CD4-positive, alpha-beta T cell treated with Interleukin-4 for 4 hours (primary cell): ENCODE data around the gene PNRC1.
"Not testable (repeated sequence)": the region's sequence is repeated elsewhere in the genome, so short reads cannot be mapped to it uniquely, and the experiment has no call there.

Experiments
- DNase-seq: peaks from one replicate; pipeline ENCODE4 v3.0.0-alpha.2; 2020

The PNRC1 gene

DNA sequence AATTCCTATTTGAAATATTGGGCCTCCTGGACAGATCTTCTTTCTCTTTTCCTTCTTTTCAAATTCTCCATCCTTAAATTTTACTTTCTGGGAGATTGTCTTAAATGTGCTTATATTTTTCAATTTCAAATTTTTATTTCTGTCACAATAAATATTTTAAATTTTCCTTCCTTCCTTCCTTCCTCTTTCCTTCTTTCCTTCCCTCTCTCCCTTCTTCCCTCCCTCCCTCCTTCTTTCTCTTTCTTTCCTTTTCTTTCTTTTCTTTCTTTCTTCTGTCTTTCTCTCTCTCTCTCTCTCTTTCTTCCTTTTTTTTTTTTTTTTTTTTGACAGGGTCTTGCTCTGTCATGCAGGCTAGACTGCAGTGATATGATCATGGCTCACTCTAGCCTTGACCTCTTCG lies 16.7 kb upstream of the PNRC1 start:
- DNase-seq, result no peak

DNA sequence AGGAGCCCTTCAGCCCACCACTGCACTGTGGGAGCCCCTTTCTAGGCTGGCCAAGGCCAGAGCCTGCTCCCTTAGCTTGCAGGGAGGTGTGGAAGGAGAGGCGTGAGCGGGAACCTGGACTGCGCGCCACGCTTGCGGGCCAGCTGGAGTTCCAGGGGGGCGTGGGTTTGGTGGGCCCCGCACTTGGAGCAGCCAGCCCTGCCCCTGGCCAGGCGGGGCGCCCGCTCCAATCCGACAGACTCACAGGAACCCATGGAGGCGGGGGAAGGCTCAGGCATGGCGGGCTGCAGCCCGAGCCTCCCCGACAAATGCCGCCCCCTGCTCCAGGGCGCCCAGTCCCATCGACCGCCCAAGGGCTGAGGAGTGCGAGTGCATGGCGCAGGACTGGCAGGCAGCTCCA lies 15.6 kb upstream of the PNRC1 start:
- not testable (repeated sequence) for DNase-seq

- DNase-seq, result not testable (repeated sequence)
Measured at GRCh38 chr6:89066121-89066520, 14.4 kb upstream of the PNRC1 start.

DNA sequence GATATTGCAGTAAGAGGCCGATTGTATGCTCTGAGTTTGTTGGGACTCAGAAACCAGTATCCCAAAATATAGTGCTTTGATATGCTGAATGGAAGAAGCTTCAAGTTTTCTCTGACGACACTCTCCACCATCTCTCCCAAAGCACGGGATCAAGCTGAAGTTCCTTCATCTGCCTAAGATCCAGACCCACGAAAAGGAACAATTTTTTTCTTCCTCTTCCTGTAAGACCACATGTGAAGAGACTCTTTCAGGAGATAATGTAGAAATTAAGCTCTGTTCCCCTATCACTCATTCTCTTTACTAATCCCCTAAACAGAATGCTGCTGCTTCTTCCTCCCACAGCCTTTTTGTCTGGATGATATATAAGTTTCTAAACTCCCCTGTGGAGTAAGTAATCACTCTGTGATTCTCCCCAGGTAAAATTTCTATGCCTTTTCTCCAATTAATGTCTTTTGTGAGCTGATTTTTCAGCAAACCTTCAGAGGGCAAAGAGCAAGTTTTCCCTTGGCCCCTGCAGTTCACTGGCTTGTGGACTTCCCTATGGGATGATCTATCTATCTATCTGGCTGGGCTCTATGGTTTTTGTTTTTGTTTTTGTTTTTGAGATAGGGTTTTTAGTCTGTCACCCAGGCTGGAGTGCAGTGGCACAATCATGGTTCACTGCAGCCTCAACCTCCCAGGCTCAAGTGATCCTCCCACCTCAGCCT lies 13.5 kb upstream of the PNRC1 start:
- DNase-seq, result no peak

DNA sequence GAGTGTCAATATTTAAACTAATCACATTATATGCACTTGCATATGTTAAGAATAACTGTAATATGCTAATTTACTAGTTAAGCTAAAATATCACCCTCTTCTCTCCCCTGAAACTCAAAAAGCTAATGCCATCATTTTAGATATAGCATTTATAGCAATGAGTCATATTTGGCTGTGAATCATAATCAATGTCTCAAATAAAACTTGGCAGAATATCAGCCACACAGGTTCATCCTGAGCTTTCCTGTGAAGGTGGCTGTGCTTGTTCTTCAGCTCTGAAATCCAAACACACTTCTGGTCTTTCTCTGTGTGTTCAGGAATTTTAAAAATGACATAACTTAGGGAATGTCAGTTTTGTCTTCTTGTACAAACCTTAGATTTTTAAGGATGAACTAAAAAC lies 12.8 kb upstream of the PNRC1 start:
- DNase-seq, result no peak

DNA sequence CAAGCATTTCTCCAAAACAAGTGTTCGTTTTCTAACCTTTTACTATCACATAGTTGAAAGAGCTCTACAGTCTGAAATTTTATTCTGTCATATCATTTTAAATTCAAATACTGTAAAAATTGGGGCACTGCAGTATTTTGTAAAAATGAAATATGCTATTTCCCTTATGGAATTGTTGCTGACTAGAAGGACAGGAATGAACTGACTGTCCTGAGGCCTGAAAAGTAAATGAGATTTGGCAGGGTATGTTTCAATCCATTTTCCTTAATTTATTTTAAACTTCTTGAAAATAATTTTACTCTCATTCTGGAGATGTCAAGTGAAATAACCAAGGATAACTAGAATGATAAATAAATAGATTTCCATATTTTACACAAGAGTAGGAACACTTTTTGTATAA lies 11.9 kb upstream of the PNRC1 start:
- DNase-seq, result no peak

DNA sequence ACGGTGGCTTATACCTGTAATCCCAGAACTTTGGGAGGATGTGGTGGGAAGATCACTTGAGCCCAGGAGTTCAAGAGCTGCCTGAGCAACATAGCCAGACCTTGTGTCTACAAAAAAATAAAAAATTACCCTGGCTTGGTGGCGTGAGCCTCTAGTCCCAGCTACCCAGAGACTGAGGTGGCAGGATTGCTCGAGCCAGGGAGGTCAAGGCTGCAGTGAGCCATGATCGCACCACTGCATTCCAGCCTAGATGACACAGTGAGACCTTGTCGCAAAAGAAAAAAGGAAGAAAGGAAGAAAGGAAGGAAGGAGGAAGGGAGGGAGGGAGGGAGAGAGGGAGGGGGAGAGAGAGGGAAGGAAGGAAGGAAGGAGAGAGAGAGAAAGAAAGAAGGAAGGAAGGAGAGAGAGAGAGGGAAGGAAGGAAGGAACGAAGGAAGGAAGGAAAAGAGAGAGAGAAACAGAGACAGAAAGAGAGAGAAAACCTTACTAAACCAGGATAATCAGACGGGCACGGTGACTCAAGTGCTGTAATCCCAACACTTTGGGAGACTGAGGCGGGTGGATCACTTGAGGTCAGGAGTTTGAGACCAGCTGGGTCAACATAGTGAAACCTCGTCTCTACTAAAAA lies 10.9 kb upstream of the PNRC1 start:
- DNase-seq, result no peak

DNA sequence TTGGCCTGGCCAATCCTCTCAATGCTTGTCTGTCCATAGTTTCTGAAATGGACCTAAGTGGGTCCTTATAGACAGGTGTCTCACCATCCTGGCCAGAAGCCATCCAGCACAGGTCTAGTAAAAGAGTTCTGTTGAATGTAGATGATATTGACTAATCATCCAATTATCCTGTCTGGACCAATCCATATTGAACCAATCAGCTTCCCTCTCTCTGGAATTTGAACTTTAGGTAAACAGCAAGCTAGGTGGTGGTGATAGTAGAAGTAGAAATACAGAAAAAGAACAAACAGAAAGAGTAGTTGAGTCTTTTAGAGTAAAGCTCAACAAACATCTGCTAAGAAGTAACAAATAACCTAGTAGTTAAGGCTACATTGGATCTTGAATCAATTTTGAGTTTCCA lies 9.5 kb upstream of the PNRC1 start:
- DNase-seq, result no peak

GRCh38 chr6:89073014-89073620 lies 7.4 kb upstream of the PNRC1 start:
- DNase-seq, result no peak

GRCh38 chr6:89073840-89074239 lies 6.7 kb upstream of the PNRC1 start:
- no peak for DNase-seq

DNA sequence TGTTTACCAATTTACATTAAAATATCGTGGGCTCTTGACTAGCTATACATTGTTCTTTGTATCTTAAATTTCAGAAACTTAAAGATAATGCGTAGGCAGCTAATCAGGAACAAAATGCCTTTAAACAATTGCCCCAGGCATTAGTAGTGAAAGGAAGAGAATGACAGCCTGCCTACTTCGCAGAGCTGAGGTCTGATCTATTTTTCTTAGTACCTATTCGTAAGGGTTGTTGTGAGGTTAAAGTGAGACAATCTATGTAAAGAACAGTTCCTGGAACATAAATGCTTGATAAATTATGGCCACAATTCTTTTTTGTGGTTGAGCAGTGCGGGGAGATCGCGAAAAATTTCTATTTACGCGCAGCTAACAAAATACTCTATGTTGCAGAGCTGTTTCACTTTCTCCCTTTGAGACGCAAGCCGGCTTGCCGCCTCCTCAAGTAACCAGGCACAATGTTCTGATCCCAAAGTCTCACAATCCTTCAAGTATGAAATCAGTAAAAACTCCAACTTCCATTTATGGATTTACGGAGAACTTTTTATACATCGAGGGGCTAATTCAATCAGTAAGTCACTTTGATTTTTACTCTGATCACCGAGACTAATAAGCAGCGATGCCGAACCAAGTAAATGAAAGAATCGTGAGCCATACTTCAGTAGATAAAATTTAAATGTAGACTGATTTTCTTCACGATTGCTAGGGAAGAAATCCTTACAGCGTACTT lies 878 bp upstream of the PNRC1 start:
- DNase-seq, result peak; percentile 84

GRCh38 chr6:89081129-89081422 lies 525 bp downstream of the PNRC1 start:
- no peak for DNase-seq

DNA sequence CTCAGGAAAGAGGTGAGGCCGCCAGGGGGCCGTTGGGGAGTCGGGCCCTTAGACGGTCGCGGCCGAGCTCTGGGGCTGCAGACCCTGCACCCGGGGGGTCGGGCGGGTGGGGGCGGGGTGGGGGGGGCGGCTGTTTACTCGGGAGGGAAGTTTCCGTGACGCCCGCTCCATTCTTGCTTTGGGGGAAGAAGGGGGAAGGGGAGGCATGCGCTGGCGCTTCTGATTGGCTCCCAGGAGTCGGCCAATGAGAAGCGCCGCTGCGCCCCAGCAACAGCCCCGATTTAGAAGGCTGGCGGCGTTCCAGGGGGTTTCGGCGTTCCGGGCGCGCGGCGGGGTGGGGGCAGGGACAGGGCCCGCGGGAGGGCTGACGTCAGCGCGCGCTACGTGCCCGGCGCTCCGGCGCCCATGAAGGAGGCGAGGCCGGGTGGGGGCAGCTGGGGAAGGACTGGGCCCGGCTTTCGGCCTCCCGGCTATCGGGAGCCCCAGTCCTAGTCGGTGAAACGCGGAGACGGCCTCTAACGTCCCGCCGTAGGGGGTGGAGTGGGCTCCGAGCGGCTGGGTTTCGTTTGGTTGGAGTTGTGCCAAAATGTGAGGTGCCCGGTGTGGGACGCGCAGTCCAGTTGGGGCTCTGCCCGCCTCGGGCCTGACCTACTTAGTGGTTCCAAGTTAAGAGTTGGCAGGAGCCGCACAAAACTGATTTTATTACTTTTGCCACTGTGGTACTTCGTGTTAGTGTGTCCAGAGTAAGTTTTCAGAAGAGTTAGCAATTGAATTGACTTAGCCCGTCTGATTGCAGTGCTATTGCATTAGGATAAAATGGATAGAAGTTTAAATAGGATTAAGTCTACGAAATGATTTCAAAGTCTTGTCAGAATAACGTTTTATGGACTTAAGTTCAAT lies 1.1 kb downstream of the PNRC1 start:
- DNase-seq, result peak; percentile 97

- DNase-seq, result peak; percentile 13
Measured at GRCh38 chr6:89082486-89082891, 1.9 kb downstream of the PNRC1 start.

- no peak for DNase-seq
Measured at GRCh38 chr6:89084542-89084941, 4.0 kb downstream of the PNRC1 start.

- DNase-seq, result no peak
Measured at GRCh38 chr6:89084954-89085353, 4.4 kb downstream of the PNRC1 start.

DNA sequence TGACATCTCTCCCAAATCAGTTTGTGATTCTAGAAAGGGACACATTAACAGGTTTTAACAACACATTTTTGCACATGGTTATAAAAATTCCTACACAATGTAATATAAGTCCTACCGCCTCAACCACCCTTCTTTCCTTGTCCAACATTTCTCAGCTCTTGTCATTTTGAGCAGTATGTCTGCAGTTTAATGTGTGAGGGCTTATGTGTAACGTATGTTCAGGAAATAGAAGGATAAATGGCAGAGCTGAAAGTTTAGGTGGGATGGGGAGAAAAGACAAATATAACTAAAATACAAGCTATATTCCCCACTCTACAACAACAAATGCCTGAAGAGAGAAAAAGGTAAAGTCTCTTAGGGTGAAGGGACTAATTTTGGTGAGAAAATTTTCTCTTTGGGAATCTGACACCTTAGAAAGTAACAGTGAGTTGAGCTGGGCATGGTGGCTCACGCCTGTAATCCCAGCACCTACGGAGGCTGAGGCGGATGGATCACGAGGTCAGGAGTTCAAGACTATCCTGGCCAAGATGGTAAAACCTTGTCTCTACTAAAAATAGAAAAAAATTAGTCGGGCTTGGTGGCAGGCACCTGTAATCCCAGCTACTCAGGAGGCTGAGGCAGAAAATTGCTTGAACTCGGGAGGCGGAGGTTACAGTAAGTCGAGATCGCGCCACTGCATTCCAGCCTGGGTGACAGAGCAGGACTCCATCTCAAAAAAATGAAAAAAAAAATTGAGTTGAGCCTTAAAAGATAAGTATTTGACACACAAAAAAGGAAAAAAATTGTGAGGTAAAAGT lies 5.1 kb downstream of the PNRC1 start:
- DNase-seq, result no peak

DNA sequence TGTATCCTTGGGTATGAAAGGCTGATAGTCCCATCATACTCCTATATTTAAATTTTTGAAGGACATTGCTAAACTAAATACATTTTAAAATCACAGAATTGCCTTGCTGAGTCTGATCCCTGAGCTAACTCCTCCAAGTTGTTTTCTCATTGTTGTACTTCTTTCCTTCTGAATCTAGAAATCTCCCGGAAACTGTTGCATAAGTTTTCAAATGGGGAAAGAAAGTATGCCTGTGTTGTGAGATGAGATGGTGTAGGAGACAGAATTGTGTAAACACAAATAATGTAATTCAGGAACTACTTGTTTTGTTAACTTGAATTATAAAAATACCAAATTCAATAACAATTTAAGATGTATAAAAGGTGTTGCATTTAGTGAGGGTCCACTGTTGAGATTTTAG lies 7.3 kb downstream of the PNRC1 start:
- DNase-seq, result no peak

DNA sequence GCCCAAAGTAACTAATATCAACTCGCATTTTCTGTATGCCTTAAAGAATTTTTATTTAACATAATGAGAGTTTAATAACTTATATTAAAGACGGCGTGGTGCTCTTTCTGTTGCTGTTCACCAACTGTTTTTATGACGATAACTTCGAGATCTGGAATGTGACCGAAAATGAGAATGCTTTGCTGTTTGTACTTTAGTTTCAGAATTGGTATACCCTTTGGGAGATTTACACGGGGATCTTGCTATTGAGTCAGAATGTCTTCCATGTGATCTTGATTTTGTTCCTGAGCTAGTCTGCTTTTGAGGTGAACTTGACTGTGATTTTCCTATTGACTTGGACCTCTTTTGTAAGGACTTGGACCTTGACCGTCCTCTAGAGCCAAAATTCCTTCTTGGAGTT lies 17.9 kb downstream of the PNRC1 start:
- DNase-seq, result no peak

DNA sequence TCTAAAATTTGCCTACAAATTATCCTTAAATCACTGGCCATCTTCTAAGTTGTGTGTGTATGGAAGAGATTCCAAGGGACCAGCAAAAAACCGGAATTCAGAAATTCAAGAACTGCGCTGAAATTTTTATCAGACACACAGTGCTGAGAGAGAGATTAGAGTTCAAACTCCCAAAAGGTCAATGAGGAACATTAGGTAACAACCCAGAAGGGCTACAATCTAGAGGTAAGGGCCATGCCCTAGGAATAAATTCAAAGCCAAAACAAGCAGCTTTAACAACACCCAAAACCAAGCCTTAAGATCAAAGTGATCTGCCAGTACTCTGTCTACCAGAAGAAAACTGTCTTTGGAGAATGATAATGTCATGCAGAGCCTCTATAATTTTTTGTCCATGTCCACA lies 19.6 kb downstream of the PNRC1 start:
- DNase-seq, result no peak

GRCh38 chr6:89110284-89110683 lies 29.7 kb downstream of the PNRC1 start:
- DNase-seq, result no peak

GRCh38 chr6:89111933-89112332 lies 31.4 kb downstream of the PNRC1 start:
- no peak for DNase-seq
